GM18520 (cell line): ENCODE results near the gene DUSP8.

Experiments used
- ATAC-seq: cut with Tn5 transposase; IDR thresholded peaks from one replicate; pipeline ENCODE4 v1.9.1; 2021; ENCODE audit not compliant: unreplicated experiment

The DUSP8 gene

DNA sequence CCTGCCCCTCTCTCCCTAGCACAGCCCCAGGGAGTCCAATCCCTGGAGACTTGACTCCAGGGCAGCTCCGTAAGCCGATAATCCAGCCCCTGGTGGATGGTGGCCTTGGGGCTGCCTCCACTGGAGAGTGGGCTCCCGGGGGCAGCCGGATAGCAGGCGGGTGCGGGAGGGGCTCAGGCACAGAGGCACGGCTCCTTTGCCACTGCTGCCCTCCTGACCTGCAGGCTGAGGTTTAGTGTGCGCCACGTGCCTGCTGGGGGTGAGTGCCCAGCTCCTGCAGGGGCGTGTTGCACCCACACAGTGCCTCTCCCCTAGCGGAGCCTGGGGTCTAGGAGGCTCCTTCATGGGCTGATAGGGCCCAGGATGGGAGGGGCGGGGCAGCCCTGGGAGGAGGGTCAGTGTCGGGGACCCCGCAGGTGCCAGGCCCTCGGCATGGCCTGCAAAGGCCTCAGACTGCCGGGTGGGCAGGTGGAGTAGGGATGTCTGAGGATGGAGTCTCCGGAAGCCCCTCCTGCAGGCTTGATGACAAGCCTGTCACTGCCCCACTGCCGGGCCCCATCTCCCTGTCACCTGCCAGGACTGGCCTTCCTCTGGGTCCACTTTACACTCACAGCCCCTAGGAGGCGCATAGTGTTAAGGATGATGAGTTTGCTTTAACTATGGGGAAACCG, 5.6 kb downstream of the DUSP8 start:
- ATAC-seq, result no peak

DNA sequence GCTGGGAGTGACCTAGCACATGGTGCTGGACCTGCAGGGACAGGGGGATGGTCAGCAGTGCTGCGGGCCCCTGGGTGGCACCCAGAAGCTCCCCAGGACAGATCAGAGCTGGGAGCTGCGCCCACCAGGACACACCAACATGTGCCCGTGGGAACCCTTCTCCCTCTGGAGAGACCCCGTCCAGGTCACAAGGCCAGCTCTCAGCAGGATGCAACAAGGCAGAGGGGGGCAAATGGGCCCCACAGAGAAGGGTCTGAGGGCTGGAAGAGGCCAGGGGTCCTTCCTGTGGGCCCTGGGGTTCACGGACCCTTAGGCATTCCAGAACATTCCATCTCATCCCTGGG, 6.2 kb downstream of the DUSP8 start:
- no peak for ATAC-seq

DNA sequence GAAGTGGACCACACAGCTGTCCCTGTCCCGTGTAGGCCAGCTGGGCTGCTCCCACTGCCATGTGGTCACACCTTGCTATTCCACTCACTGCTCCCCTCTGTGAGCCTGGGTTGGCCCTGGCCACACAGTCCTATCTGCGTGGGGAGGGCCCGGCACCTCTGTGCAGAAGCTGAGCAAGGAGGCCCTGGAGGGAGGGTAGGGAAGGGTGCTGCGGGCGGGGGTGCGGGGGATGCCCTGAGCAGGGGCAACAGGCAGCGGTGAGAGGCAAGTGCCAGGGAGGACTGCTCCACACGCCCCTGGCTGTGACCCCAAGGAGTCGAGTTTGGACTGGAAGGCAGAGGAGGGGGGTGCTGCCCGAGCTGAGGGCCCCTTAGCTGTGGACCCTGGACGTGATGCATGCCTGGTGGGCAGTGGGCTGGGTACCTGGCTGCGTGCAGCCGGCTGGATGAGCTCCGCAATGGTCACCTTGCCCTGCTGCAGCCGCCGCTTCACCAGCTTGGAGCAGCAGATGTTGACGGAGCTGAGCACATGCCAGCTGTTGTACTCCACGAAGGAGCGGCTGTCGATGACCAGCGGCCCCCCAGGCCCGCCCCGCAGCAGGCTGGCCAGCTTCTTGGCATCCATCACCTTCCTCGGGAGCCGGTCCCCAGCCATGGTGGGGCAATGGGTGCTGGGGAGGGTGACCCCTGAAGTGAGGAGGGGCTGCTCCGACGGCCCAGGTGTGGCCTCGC, 6.7 kb downstream of the DUSP8 start:
- ATAC-seq, result no peak

DNA sequence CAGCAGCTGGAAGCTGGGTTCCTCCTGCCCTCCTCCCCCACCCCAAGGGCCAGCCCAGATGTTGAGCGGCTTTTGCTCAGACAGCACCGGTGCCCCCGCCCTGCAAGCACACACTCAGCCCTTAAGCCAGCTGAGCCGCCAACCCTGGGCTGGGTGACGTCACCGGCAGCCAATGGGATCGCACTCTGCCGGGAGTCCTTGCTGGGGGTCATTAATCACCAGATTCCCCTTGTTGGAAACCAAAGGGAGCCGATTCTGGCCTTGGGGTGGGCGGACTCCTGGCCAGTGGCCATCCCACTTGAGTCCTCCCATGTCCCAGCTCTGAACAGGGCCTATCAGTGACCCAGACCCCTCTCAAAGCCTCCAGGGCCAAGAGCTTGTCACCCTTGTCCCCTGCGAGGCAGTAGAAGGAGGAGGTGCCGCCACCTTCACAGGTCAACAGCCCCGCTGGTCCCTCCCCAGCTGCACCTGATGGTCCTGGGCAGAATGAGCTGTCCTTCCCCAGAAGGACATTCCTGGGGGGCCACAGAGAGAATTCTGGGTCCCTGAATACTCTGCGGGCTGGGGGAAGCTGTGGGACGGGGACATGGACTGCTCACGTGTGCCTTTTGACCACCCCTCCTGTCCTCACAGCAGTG, 7.4 kb downstream of the DUSP8 start:
- ATAC-seq, result no peak

DNA sequence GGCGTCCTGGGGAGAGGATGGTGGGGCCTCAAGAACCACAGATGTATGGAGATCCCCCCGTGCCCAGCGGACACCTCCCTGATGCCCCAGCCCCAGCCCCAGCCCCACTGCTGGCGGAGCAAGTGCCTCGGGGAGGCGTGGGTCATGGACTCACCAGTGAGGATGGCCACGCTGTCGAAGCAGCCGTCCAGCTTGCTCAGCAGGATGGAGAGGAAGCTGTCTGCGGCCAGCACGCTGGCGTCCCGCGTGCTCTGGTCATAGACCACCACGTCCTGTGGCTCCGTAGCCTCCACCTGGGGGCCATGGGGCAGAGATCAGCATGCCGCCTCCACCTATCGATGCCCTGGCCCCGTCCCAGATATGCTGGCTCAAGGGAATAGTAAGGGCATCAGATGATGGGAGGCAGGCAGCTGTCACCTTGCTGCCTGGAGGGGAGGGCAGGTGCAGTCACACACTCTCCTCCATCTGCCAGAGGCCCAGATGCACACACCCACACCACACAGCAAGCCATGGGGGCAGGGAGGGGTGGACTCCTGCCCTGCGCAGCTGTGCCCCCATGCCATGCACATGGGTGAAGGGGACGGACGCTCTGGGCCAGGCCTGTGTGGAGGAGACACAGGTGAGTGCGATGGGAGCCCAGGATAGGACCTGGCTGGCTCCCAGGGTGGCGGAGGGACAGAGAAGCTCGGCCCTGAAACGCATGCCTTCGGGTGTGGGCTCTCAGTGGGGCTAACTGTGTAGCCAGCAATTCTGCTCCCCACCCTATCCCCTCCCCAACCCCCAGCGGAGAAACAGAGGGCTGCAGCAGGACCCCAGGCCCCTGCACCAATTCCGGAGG, 8.2 kb downstream of the DUSP8 start:
- ATAC-seq, result no peak

DNA sequence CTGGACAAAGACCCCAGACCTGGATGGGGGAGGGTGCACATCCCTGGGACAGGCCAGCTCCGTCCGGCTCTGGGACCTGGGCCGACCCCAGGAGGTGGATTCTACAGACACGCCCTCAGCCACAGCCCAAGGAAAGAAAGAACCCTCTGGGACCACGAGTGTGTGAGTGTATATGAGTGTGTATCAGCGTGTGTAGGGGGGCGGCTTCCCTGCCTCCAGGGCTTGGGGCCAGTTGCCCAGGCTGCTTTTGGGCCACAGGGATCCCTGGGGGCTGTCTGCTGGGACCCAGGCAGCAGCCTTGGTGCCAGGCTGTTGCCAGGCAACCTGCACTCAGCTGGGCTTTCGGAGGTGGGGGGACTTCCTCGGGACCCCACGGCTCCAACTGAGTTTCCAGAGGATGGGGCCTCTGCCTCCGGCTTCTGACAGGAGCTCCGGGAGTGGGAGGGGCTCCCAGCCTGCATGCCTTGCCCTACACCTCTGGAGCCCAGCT, 8.9 kb downstream of the DUSP8 start:
- no peak for ATAC-seq

DNA sequence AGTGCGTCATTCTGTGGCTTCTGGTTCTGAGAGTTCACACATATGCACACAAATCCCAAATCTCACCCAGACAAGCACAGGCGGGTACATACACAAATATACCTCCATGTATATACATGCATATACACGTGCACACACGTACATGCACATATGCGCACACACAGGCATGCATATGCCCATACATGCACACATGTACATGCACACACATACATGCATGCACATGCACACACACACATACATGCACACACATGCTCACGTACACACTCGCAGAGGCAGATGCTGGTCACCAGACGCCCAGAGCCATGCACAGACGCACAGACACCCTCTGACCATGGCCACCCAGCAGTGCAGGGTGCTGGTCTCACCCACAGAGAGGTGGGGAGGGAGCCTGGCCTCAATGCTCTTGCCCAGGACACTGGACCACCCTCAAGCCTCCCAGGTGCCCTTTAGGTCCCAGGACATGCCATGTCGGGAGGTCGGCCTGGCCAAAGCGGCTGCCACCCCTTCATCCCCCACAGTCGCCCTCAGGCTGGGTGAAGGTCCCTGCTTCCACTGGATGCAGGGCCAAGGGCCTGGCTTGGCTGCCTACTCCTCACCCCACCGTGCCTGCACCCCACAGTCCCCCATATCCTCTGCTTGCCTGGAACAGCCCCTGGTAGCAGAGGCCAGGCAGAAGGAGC, 9.5 kb downstream of the DUSP8 start:
- ATAC-seq, result no peak

DNA sequence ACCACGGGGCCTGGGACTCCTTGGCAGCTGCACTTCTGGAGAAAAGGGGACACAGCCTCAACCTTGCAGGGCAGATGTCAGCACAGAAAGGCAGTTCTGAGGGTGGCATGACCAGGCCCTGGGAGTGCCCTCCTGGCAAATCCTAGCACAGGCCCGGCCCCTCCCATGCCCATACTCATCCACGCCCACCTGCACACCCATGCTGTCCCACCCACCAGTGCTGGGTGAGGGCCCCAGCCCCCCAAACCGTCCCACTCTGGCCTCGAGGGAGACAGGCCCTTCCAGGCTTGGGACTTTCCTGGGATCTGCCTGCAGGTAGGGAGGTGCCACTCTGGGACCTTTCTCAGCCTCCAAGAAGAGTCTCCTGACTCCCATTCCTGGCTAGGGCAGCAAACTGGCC, 10.1 kb downstream of the DUSP8 start:
- no peak for ATAC-seq

DNA sequence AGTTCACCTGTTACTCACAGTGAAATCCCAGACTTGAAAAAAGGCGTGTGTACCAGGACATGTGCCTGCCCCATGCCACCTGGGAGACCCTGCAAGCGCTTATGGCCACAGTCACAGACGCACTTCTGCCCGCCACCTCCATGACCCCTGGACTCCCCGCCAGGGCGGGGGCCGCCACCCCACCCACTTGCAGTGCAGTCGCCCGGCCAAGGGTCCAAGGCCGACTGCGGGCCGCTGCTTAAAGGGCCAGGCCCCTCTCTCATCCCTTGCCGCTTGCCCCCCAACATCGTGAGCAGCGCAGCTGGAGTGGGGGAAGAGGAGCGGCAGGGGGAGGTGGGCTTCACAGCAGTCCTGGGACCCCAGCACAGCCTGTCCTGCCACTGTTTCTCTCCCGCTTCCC, 10.8 kb downstream of the DUSP8 start:
- ATAC-seq, result no peak

DNA sequence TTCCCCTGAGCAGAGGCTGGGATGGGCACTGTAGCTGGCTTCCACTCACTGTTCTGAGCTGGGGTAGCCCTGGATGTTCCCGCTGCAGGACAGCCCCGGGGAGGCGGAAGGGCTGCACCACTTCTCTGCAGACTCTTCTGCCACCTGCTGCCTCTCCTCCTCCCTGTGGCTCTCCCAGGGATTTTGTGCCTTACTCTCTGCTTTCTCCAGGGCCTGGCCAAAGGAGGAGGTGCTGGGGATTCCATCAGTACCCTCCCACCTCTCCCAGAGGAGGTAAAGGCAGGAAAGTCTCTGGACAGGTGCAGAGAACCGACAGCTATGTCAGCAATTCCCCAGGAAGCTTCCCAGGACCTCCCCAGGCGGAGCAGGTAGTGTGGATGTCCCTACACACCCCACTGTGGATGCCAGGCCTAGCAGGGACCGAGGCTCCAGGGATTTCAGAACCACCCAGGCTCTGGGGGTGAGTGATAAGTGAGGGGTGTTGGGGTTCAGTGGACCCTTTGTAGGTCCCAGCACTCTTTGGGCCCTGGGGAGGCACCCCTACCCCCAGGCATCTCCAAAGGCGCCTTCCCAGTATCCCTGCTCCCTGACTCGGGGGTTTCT, 11.3 kb downstream of the DUSP8 start:
- ATAC-seq, result no peak

DNA sequence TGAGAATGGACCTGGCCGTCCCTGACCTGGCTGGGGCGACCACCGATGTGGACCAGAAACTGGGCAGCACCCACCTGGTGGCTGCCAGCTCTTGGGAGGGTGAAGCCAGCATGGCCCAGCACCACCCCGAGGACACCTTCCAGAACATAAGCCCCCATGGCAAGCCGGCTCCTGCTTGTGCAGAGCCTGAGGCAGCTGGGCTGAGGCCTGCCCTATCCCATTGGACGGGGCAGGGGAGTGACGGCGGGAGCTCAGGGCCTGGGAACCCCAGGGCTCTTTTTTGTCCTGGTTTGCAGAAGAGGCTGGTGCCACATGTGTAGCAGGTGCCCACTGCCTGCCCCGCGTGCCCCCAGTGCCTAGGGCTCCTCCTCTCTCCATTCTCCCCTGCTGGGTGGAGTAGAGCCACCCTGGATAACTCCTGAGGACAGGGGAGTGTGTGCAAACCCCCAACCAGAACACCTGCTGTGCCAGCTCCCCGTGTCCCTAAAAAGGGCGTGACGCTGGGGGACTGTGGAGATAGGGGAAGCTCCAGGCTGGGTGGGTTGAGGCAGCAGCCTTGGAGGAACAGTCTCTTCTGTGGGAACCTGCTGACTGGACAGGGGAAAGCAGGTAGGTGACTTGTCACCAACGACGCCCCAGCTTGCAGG, 11.9 kb downstream of the DUSP8 start:
- ATAC-seq, result no peak

DNA sequence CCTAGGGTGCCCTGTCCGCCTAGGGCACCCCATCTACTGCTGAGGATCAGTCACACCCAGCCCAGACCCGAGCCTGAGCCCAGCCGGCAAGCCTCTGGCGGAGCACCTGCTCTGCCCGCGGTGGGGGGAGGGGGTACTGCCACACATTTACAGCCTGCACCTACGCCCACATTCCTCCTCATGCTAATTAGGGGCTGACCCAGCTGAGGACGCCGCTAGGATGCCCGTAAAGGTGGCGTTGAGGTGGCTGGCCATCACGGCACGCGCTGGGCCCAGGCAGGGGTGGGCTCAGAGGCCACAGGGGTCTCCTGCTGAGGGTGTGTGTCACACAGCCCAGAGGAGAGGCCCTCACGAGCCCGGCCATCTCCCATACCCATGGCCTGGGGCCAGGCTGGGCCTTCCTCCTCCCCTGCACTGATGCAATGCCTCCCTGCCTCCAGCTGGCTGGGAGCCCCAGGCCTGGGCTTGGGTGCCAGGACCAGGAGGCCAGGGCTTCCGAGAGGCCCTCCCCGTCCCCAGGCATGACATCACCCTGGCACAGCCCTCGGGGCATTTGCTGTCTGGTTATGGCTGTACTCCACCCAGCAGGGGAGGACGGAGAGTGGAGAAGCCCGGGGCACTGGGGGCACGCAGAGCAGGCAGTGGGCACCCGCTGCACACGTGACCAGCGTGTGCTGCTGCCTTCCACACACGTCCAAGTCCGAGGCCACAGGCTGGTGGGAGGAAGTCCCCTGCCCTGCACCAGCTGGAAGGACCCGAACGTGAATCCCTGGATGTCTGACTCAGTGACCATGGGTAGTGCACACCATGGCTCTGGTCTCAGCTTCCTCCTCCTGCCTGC, 12.7 kb downstream of the DUSP8 start:
- ATAC-seq, result no peak

DNA sequence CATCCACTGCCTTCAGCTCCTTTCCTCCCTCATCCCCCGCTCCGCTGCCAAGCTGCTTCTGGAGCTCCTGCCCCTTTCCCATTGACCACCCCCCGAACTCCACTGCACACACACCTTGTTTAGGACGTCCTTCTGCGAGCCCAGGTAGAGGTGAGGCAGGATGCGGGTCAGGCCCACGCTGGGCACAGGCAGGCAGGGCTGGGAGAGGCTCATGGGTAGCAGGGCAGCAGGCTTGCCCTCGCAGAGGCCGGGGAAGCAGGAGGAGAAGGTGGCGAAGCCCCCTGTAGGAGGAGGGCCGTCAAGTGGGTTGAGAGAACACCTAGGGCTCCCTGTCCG, 13.3 kb downstream of the DUSP8 start:
- ATAC-seq, result no peak

DNA sequence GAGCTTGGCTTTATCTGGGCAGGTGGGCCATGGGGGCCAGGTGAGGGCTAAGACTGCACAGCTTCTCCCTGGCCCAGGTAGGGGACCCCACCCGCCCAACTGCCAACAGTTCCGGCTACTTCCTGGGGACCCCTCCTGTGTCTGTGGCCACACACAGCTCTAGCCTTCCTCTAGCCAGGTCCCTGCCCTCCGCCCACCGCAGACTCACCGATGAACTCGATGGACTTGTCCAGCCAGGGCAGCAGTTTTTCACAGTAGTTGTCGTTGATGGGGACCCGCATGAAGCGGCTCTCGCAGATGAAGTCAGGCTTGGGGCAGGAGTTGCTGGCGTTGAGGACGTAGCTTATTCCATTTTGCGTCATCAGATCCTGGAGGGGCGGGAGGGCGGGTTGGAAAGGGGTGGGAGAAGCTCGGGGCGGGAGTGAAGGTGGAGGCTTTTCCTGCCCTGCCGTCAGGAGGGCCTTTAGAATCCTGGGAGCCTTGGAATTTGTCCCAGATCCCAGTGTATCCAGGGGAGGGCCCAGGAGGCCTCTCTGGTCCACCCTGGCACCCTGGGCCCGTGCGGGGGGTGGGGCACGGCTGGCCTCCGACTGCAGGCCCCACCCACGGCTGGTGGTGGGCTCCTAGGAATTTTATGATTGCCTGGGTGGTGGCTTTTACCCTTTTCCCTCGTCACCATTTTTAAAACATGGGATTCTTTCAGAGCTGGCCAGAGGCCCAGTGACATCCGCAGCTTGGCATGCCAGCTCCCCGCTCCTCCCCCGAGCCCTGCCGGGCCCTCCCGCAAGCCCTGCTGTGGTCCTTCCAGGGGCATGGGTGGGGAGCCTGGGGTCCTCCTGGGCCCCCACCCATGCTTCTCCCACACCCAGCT, 13.9 kb downstream of the DUSP8 start:
- no peak for ATAC-seq

DNA sequence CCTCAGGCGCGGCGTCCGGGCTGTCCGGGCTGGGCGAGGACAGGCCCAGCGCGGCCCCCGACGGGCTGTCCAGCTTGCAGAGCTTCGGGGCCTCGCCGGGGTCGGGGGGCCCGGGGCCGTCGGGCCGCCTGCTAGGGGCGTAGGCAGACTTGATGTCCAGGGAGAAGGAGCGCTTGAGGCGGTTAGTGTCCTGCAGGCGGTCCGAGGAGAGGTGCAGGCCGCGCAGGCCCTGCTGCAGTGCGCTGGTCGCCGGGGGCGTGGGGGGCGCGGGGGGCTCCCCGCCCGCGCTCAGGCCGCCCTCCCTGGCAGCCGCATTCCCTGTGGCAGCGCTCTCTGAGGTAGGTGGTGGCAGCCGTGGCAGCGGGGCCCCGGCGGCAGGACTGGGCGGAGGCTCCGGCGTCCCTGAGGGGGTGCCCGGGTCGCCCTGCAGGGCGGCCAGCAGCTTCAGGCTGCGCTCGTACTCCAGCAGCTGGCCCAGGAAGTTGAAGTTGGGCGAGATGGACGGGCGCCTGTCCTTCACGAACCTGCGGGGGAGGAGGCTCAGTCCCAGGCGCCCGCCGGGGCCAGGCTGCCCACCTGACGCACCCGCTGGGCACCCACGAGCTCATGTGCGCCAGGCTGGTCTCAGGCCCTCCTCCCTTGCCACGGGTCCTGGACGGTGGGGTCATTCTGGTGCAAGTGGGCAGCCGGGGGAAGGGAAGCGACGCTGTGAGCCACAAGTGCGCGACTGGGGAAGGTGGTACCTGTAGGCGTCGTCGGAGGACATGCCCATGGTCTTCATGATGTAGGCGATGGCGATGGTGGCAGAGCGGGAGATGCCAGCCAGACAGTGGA, 14.8 kb downstream of the DUSP8 start:
- no peak for ATAC-seq

DNA sequence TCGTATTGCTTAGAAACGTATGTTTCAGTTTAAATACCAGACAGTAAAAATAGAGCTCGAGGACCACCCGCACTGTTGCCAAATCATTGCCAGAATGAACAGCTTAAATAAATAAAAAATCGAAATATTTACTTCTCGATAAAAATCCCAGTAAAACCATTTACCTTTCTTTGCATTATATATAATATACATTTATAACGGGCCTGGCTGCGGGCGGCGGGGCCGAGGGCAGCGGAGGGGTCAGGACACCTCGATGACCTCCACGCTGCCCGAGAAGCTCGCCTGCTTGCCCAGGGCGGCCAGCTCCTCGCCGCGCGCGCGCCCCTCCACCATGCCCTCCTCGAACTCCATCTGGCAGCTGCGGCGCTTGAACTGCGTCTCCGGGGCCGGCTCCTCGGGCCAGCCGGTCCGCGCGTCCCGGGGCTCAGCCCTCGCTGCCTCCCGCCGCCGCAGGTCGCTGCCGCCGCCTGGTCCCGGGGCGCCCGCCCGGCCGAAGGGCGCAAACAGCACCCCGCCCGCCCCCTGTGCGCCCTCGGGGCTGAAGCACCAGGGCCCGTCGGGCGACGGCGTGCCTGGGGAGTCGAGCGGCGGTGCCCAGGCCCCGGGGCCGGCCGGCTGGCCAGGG, 15.7 kb downstream of the DUSP8 start:
- no peak for ATAC-seq

DNA sequence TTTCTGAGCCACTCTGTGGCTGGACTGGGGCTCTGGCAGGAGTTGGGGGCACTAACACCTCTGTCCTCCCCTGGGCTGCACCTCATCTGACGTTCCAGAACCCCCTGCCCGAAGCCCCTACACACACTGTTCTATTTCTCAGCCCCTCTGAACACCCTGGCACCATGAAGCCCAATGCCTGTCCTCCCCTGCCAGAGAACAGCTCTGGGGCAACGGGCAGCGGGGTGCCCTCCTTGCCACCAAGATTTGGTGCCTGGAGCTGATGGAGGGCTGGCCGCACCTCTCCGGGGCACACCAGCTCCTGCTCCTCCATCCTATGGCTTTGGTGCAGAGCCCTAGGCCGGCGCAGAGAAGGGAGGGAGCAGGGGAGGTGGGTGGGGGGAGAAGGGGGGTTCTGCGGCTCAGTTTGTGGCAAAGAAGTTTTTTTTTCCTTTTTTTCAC, 16.3 kb downstream of the DUSP8 start:
- ATAC-seq, result no peak
